Activated CD8-positive, alpha-beta memory T cell treated with anti-CD3 and anti-CD28 coated beads for 48 hours (primary cell): ENCODE data around the gene GNA12.
"Not testable (repeated sequence)": the region's sequence is repeated elsewhere in the genome, so short reads cannot be mapped to it uniquely, and the experiment has no call there.

ENCODE experiments used
- DNase-seq, 3 experiments: peaks; one replicate each; pipeline ENCODE4 v3.0.0-alpha.2; 2020; ENCODE audit warnings: low read depth in 2 of 3, low spot score in 2 of 3

Gene GNA12

DNA sequence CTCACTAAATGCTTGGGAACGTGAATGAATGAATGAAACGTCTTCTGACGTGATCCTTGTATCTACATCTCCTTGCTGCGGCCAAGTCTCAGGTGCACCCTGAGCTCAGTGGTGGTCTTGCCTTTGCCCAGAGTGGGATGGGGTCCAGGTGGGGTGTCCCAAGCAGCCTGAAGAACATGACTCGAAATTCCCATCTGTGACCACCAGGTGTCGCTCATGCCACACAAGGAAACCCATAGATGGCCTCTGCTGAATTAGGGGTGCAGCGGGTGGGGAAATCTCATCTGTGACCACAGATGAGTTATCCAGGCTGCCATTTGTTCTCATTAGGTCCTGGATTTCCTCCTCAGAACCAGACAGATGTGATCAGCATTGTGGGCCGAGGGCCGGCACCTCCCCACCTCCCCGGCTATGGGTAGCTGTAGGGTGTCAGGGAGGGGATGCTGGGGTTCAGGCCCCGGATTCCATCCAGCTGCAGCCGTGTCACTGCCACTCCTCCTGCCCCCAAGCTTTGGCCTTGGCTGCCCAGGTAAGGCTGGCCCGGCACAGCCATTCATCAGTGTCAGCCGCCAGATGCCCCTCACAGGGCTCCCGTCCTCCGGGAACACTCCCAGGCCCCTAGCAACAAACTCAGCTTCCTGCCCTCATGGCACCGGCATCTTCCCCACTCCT is 21.0 kb upstream of the GNA12 start:
- peak; percentile 40 to 62 (median 61) for DNase-seq

DNA sequence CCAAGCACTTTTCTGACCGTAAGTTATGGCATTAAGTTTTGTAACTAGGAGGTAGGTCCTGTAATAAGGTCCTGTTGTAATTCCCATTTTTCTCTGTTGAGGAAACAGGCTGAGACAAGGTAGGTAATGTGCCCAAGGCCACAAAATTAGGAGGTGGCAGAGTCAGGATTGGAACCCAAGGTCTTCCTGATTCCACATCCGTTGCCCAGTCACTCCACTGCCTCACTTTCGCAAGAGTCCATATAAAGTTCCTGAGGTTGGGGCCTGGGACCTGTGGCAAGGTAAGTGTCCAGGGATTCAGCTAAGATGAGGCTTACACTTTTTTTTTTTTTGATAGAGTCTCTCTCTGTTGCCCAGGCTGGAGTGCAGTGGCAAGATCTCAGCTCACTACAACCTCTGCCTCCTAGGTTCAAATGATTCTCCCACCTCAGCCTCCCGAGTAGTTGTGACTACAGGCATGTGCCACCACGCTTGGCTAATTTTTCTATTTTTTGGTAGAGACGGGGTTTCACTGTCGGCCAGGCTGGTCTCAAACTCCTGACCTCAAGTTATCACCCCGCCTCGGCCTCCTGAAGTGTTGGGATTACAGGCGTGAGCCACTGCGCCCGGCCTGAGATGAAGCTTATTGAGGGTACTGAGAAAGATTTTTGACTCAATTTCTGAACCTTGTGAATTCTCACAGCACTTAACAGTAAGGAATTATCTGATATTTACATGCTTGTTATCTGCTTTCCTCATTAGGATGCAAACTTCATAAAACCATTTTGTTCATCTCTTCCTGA is 20.3 kb upstream of the GNA12 start:
- DNase-seq: no peak

DNA sequence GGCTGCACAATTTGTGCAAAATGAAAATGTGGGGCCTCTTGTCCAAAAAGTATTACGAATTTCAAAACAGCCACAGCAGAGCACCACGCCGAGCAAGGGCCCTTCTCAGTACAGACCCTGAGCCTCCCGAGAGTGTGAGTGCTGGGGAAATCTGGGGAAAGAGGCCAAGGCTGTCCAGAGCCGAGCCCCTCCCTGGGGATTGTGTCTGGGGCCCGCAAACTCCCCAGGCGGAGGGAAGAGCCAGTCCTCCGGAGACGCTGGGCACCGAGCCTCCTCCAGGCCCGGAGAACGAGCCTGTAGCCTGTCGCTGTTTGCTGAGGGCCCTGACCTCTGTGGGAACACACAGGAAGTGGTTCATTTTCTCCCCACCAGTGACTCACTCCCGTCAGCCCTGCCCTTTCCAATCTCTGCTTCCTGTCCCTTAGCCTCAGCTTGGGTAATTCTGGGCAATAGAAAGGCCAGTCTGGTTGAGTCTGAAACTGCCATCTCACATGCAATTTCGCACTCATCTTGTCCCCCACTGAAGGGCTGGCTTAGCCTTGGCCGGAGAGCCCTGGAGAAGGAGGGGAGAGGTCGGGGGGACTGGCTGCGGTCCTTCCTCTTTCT is 19.5 kb upstream of the GNA12 start:
- DNase-seq: peak; percentile 55 to 67 (median 66)

DNA sequence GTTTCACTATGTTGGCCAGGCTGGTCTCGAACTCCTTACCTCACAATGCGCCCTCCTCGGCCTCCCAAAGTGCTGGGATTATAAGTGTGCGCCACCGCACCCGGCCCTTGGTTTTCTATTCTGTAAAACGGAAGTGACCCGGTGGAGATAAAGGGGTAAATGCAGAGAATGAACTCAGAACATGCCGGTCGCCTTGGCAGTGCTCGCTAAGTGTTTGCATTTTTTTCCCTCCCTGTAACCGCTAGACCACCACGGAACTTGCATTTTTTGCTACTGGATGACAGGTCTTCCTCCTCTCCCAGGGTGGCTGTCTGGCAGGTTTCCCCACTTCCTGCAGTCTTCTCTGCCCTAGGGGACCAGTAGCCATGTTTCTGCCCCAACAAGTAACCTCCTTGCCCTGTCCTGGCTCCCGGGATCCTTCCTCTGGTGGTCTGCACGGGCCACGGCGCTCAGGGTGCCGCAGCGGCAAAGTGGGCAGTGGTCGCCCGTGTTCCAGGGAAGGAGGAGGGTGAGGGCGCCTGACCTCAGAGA is 18.8 kb upstream of the GNA12 start:
- peak in 1 of 3 experiments; percentile 23 for DNase-seq

DNA sequence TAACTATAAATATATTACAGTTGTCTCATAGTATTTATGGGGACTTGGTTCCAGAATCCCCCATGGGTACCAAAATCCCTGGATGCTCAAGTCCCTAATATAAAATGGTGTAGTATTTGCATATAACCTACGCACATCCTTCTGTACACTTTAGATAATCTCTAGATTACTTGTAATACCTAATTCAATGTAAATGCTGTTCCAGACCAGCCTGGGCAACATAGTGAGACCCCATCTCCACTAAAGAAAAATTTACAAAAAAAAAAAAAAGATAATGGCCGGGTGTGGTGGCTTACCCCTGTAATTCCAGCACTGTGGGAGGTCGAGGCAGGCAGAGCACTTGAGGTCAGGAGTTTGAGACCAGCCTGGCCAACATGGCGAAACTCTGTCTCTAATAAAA is 17.4 kb upstream of the GNA12 start:
- DNase-seq: no peak

DNA sequence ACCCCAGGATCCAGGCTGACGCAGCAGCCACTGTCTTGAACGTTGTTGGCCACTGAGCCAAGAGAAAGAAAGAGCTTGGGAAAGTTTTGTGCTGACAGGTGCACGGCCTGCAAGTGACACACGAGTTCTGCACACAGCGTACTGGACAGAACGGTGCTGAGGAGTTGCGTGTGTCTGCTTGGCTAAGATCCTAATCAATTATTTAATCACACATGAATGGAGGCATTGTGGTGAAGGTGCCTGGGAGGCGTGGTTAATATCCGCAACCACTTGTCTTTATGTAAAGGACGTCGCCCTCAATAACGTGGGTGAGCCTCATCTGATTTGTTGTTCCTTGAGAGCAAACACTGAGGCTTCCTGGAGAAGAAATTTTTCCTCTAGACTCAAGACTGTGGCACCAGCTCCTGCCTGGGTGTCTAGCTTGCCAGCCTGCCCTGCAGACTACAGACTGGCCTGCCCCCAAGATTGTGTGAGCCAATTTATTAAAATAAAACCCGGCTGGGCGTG is 16.6 kb upstream of the GNA12 start:
- no peak for DNase-seq

DNA sequence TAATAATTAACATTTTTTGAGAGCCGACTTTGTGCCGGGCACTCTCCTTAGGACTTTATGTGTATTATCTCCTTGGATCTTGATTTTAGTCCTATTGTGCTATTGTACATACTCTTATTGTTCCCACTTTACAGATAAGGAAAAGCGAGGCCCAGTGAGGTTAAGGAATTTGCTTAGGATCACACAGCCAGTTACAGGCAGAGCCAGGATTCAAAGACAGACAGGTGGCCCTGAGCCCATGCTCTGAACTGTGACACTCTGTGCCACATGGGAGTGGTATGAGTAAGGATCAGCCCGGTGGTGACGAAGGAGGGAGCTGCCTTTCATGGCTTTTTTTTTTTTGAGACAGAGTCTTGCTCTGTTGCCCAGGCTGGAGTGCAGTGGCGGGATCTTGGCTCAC is 15.8 kb upstream of the GNA12 start:
- DNase-seq: no peak

DNA sequence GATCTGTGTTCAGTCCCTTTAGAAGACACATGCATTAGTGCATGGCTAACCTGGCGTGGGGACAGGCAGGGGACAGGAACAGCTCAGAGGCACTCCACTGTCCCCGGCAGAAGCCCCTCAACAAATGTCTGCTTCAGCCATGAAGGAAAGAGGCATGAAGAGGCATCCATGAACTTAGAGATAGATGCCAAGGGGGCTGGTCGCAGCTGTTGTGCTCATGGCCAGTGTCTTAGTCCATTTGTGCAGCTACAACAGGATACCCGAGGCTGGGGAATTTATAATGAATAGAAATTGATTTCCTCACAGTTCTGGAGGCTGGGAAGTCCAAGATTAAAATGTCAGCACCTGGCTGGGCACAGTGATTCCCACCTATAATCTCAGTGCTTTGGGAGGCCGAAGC is 14.5 kb upstream of the GNA12 start:
- DNase-seq: no peak

DNA sequence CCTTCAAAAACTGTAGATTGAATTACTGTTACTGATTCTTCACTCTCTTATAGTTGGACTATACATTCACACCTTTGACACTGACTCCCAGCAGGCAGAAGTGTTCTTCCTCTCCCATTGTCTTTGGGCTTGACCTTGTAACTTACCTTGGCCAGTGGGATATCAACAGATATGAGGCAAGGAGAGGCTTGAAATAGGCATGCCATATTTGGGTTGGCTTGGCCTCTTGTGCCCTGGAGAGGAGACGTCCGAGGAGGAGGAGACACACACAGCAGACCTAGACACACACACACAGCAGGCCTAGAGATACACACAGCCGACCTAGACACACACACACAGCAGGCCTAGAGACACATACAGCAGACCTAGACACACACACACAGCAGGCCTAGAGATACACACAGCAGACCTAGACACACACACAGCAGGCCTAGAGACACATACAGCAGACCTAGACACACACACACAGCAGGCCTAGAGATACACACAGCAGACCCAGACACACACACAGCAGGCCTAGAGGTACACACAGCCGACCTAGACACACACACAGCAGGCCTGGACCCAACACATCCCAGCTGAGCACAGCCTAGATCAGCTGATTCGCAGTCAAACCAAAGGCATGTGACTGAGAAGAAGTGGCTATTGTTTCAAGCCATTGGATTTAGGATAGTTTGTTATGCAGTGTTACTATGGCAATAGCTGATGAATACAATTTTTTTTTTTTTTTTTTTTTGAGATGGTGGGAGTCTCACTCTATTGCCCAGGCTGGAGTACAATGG is 12.5 kb upstream of the GNA12 start:
- no peak for DNase-seq

DNA sequence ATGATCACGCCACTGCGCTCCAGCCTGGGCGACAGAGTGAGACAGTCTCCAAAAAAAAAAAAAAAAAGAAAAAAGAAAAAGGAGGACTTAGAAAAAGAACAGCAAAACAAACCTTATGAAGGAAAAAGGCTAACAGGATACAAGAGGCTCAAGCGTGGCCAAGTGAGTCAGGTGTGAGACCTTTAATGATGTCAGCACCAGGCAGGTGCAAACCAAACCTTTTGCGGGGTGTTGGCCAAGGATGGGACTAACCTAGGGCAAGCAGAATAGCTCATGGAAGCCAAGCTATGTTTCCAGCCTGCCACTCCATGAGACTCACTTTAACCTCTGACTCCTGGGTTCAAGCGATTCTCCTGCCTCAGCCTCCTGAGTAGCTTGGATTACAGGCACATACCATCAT is 11.3 kb upstream of the GNA12 start:
- DNase-seq: no peak

DNA sequence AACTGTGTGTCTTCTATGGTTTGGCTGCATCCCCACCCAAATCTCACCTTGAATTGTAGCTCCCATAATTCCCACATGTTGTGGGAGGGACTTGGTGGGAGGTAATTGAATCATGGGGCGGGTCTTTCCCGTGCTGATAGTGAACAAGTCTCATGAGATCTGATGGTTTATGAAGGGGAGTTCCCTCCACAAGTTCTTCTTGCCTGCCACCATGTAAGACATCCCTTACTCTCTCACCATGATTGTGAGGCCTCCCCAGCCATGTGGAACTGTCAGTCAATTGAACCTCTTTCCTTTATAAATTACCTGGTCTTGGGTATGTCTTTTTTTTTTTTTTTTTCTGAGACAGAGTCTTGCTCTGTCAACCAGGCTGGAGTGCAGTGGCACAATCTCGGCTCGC is 9.4 kb upstream of the GNA12 start:
- DNase-seq: not testable (repeated sequence)

DNA sequence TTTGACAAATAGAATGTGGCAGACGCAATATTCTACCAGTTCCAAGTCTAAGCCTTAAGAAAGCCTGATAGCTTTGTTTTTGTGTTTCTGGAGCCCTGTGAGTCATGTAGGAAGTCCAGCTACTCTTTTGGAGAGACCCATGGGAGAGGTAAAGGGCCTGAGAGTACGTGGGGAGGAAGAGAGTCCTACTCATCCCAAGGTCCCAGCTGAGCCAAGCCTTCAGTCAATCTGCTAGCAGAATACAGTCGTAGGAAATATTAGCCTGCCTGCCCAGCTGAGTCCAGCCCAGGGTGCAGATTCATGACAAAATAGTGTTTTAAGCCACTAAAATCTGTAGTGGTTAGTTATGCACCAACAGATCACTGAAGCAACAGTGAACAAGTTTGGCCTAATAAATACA is 9.0 kb upstream of the GNA12 start:
- DNase-seq: no peak

DNA sequence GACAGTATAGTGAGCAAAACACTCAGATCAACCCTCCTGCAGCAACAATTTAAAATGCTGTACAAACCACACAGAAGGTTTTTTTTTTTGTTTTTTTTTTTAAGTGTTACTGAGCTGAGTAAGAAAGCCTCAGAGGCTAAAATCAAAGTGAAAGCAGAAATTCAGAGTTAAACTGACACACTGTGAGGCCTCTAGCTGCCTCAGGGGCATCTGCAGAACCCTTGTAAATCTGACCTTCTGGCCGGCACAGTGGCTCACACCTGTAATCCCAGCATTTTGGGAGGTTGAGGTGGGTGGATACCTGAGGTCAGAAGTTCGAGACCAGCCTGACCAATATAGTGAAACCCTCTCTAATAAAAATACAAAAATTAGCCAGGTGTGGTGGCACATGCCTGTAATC is 7.4 kb upstream of the GNA12 start:
- no peak for DNase-seq

DNA sequence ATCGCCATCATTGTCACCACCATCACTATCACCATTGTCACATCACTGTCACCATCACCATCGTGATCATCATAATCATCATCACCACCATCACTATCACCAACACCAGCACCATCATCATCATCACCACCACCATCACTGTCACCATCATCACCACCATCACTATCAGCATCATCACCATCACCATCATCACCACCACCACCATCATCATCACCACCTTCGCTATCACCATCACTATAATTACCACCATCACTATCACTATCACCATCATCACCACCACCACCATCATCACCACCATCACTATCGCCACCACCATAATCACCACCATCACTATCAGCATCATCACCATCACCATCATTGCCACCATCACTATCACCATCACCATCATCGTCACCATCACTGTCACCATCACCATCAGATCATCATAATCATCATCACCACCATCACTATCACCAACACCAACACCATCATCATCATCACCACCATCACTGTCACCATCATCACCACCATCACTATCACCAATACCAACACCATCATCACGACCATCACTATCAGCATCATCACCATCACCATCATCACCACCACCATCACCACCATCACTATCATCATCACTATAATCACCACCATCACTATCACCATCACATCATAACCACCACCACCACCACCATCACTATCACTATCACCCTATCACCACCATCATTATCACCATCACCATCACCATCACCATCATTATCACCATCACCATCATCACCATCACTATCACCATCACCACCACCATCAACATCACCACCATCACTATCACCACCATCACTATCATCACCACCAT is 6.0 kb upstream of the GNA12 start:
- DNase-seq: no peak

DNA sequence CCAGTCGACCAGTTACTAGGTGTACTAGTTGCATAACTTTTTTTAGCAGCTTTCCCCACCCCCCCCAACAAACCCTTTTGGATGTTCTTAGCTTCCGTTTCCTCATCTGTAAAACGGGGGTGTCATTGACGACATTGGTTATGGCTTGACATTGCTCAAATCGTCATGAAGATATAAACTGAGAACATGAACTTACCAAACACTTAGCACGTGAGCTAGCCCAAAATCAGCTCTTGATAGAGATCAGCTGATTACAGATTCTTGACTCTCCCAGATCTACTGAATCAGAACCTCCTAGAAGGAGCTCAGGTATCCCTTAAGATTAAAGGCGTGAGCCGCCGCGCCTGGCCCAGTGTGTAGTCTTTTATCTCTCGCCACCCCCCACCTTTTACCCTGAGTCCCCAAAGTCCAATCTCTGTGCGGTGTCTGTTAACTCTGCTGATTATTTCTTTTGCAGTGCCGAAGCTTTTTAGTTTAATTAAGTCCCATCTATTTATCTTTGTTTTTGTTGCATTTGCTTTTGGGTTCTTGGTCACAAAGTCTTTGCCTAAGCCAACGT is 1.0 kb upstream of the GNA12 start:
- DNase-seq: no peak

DNA sequence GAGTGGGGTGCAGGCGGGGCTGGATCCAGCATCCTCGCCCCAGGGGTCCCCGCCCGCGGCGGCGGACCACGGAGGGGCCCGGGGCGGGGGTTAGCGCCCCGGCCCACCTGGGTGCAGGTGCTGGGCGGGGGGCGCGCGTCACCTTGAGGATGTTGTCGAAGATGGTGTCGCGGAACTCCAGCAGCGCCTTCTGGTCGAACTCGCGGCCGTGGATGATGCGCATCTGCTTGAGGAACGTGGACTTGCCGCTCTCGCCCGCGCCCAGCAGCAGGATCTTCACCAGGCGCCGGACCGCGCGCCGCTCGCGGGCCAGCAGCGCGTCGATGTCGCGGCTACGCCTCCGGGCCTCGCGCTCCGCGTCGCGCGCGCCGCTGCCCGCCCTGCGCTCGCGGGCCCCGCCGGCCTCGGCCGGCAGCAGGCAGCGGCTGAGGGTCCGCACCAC is 376 bp downstream of the GNA12 start:
- no peak for DNase-seq

DNA sequence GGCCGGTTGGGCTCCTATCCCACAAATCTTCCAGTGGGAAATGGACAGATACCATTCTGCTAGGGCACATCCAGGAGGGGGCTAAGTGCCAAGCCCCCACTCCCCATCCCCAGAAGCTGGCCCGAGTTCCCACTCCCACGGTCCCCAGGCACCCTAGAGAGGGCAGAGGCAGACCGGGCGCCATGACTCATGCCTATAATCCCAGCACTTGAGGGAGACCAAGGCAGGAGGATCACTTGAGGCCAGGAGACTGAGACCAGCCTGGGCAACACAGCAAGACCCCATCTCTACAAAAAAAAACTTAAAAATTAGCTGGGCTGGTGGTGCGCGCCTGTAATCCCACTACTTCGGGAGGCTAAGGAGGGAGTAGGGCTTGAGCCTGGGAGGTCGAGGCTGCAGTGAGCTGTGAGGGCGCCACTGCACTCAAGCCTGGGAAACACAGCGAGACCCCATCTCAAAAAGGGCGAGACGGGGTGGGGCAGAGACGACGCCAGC is 870 bp downstream of the GNA12 start:
- no peak for DNase-seq

DNA sequence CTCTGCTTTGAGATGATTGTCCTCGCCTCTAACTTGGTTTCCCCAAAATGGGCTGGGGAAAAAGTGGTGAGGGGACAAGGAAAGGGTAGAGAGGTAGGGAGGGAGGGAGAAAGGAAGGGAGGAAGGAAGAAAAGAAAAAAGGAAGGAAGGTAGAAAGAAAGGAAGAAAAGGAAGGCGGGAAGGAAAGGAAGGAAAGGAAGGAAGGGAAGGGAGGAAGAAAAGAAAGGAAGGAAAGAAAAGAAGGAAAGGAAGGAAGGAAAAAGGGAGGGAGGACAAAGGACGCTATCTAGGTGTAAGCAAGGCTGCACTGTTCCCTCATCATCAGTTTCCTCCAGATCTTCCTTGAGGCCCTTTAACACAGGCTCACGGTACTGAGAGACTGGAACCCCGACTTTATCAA is 2.2 kb downstream of the GNA12 start:
- DNase-seq: no peak

DNA sequence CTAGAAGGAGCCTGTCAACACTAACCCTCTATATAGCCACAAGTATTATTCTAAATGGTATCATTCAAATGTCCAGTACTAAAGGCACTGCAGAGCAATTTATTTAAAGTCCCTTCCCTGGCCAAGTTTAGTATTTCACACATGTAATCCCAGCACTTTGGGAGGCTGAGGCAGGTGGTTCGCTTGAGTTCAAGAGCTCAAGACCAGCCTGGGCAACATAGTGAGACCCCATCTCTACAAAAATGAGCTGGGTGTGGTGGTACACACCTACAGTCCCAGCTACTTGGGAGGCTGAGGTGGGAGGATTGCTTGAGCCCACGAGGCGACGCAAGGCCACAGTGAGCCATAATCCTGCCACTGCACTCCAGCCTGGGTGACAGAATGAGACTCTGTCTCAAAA is 3.6 kb downstream of the GNA12 start:
- no peak for DNase-seq
